Effector memory CD8-positive, alpha-beta T cell (primary cell): Measurements from ENCODE around the gene VAC14.

Source experiments
- ATAC-seq: fragments of 150-1000 bp; cut with Tn5 transposase; replicated peaks from 2 replicates; pipeline ENCODE4 v1.10.0; 2021; ENCODE audit warnings: mild to moderate bottlenecking, moderate library complexity
- DNase-seq, 3 experiments: peaks; one replicate each; pipeline ENCODE4 v3.0.0; 2021
- H3K27ac Mint-ChIP-seq, 2 donors: one replicate each; pipeline ENCODE4 v1.8.0; 2022; ENCODE audit warnings: mild to moderate bottlenecking in 2 of 2, mixed read lengths in 2 of 2, moderate library complexity in 2 of 2
- H3K27me3 Mint-ChIP-seq, 2 donors: one replicate each; pipeline ENCODE4 v1.8.0; 2022; ENCODE audit warnings: mixed read lengths in 2 of 2
- H3K36me3 Mint-ChIP-seq: one replicate; pipeline ENCODE4 v1.8.0; 2022; ENCODE audit warnings: mild to moderate bottlenecking, moderate library complexity, mixed read lengths; ENCODE audit not compliant: insufficient read depth
- H3K4me1 Mint-ChIP-seq, 2 donors: one replicate each; pipeline ENCODE4 v1.8.0; 2022; ENCODE audit warnings: low read depth in 2 of 2, mixed read lengths in 2 of 2
- H3K4me3 Mint-ChIP-seq, 2 donors: one replicate each; pipeline ENCODE4 v1.8.0; 2022; ENCODE audit warnings: mild to moderate bottlenecking in 2 of 2, mixed read lengths in 2 of 2, moderate library complexity in 2 of 2
- H3K9me3 Mint-ChIP-seq, 2 donors: one replicate each; pipeline ENCODE4 v1.8.0; 2022; ENCODE audit warnings: mixed read lengths in 2 of 2

The VAC14 gene

GRCh38 chr16:70765491-70765890 lies 35.5 kb downstream of the VAC14 start:
- Mint-ChIP-seq H3K4me1 (no peaks in the 10 kb centered on the region), H3K4me3 (no peak overlapping the region), H3K27me3 (no peaks in the 10 kb centered on the region), H3K9me3 (no peaks in the 10 kb centered on the region), H3K36me3 (peaks cover 31% of the 10 kb centered on the region), H3K27ac (no peak overlapping the region)
- ATAC-seq (no peak), DNase-seq (no peak)

- H3K27ac Mint-ChIP-seq, result peak overlapping the region in 1 of 2 donors; percentile 46
- no peak for ATAC-seq
- no peak overlapping the region for H3K4me3 Mint-ChIP-seq
- no peaks in the 10 kb centered on the region for H3K4me1 Mint-ChIP-seq
- DNase-seq, result no peak
- H3K9me3 Mint-ChIP-seq, result no peaks in the 10 kb centered on the region
- no peaks in the 10 kb centered on the region for H3K27me3 Mint-ChIP-seq
- H3K36me3 Mint-ChIP-seq, result peaks cover 27% of the 10 kb centered on the region
Observed at GRCh38 chr16:70764632-70765031, 36.3 kb downstream of the VAC14 start.

GRCh38 chr16:70760221-70760620 lies 40.7 kb downstream of the VAC14 start:
- ATAC-seq (no peak), DNase-seq (no peak)
- Mint-ChIP-seq H3K27ac (no peak overlapping the region), H3K4me1 (no peaks in the 10 kb centered on the region), H3K27me3 (no peaks in the 10 kb centered on the region), H3K36me3 (peaks cover 23% of the 10 kb centered on the region), H3K9me3 (no peaks in the 10 kb centered on the region), H3K4me3 (no peak overlapping the region)

GRCh38 chr16:70759666-70760065 lies 41.3 kb downstream of the VAC14 start:
- no peak overlapping the region for H3K4me3 Mint-ChIP-seq
- ATAC-seq, result no peak

DNA sequence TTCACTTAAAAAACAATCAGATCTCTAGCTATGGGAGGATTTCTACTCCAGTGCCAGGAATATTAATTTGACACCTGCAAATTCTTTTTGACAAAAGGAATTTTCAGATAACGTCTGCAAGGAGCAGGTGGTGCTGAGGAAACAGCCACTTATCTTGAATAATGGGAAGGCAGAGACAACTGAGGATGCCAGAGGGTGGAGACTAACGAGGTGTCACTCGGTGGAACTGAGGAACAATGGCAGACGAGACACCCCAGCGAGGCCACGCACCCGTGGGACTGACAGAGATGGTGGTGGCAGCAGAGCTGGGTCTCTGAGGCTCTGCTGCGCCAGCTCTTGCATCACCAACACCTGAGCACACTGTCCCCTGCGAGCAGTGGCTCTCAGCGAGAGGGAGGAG lies 42.2 kb downstream of the VAC14 start:
- ATAC-seq, result no peak
- Mint-ChIP-seq H3K4me3 (no peak overlapping the region), H3K27ac (no peak overlapping the region), H3K9me3 (no peaks in the 10 kb centered on the region), H3K4me1 (no peaks in the 10 kb centered on the region), H3K36me3 (peaks cover 20% of the 10 kb centered on the region), H3K27me3 (no peaks in the 10 kb centered on the region)
- DNase-seq, result no peak

More at GRCh38 chr16:70759666-70760065, 41.3 kb downstream of the VAC14 start:
- Mint-ChIP-seq H3K36me3 (peaks cover 23% of the 10 kb centered on the region), H3K4me1 (no peaks in the 10 kb centered on the region), H3K27ac (no peak overlapping the region), H3K9me3 (no peaks in the 10 kb centered on the region), H3K27me3 (no peaks in the 10 kb centered on the region)
- no peak for DNase-seq

- Mint-ChIP-seq H3K27ac (peak overlapping the region in 1 of 2 donors; percentile 57), H3K27me3 (no peaks in the 10 kb centered on the region), H3K4me1 (no peaks in the 10 kb centered on the region), H3K4me3 (no peak overlapping the region), H3K9me3 (no peaks in the 10 kb centered on the region), H3K36me3 (peaks cover 12% of the 10 kb centered on the region)
- no peak for ATAC-seq
- no peak for DNase-seq
Observed at GRCh38 chr16:70757183-70757582, 43.8 kb downstream of the VAC14 start.

DNA sequence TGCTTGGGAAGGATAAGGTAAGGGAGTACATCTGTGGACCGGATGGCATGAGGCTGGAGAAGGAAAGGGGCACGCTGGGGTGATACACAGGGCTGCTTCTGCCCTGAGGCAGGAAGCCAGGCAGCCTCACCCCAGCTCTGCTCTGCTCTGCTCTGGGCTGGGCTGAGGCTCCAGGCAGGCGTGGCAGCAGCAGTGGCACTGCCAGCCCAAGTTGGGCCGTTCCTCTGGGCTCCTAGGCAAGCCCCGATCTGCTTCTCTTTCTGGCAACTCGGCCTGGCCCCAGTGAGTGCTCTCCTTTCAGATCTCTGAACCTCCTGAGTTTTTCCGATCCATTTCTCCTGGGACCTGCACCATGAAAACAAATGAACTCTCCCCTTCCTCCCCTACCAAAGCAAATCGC lies 44.9 kb downstream of the VAC14 start:
- Mint-ChIP-seq H3K9me3 (no peaks in the 10 kb centered on the region), H3K4me3 (no peak overlapping the region), H3K36me3 (peaks cover 10% of the 10 kb centered on the region), H3K27ac (peak overlapping the region in 1 of 2 donors; percentile 57), H3K4me1 (no peaks in the 10 kb centered on the region), H3K27me3 (no peaks in the 10 kb centered on the region)
- ATAC-seq (no peak), DNase-seq (no peak)

DNA sequence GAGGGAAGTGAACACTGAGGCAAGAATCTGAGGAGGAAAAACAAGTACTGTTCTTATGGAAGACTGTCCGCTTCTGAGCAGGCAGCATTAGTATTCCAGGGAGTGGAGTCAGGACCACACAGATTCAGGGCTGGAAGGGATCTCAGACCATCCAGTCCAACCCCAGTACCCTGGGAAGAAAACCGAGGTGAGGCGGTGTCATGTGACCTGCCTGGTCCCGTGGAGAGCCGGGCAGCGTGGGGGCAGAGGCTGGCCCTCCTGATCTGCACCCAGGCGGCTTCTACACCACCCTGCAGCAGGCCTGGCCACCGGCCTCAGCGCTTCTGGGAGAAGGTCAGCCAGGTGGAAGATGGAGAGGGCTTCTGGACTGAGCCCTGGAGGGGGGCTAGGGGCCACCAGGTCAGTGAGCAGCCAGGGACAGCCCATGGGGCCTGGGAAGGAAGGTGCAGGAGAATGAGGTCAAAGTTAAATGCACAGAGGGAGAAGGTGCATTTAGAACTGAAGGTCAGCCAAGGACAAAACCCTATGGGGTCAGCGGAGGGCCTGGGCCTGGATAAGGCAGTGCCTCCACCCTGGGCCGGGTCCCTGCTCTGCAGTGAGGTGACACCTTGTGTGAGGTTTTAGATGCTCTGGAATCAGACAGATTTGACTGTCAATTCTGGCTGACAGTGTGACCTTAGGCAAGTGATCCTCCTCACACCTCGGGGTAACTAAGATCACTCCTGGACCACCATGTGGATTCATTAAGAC lies 45.9 kb downstream of the VAC14 start:
- Mint-ChIP-seq H3K36me3 (peaks cover 10% of the 10 kb centered on the region), H3K4me3 (no peak overlapping the region), H3K27ac (peak overlapping the region in 1 of 2 donors; percentile 32), H3K9me3 (no peaks in the 10 kb centered on the region), H3K27me3 (no peaks in the 10 kb centered on the region), H3K4me1 (peaks cover 0 to 3% of the 10 kb centered on the region in 2 donors)
- DNase-seq, result no peak
- ATAC-seq, result no peak

DNA sequence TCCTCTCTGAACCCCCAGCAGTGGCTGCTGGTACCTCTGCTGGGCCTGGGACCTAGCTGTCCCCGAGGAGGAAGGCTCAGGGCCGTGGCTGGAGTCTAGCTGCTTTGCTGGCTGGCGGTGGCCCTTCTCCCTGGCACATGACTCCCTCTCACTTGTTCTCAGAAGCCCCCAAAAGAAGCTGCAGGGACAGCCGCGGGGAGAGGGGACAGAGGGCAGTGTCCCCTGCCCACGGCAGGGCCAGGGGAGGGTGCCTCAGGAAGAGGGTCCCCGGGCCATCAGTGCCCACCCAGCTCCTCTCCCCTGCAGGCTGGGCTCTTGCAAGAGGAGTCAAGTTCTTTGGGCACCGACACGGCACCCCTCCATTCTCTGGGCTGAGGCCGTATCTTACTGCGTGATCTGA lies 46.6 kb downstream of the VAC14 start:
- DNase-seq (no peak), ATAC-seq (no peak)
- Mint-ChIP-seq H3K4me1 (peaks cover 0 to 3% of the 10 kb centered on the region in 2 donors), H3K36me3 (peaks cover 10% of the 10 kb centered on the region), H3K4me3 (no peak overlapping the region), H3K27ac (peak overlapping the region in 1 of 2 donors; percentile 32), H3K27me3 (no peaks in the 10 kb centered on the region), H3K9me3 (no peaks in the 10 kb centered on the region)

DNA sequence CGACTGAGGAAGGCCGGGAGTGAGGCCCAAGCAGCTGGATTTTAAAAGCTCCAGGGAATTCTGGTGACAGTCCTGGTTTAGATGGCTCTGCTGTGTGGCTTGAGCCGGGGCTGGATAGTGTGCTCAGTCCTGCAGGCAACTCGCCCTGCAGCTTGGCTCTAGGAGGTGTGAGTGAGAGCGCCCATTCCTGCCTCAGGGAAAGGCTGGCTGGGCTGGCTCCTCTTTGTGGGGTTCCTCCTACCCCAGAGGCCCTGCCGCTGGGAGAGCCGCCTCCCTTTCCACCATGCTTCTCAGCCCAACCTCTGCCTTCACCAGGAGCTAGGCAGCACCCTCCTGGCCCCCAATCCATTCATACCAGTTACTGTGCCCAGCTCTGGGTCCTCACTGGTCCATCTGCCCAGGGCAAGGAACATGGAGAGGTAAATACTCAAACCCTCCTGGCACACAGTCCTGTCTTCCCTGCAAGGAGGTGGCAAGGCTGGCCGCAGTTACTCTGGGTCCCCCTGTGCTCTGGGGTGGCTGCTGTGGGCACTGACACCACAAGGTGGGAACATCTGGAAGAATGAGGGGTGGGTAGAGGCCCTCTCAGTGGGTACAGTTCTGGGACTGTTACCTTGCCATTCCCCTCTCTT lies 47.1 kb downstream of the VAC14 start:
- peak overlapping the region in 1 of 2 donors; percentile 22 for H3K27ac Mint-ChIP-seq

GRCh38 chr16:70753228-70753627 lies 47.7 kb downstream of the VAC14 start:
- ATAC-seq (no peak), DNase-seq (no peak)
- Mint-ChIP-seq H3K36me3 (peaks cover 6% of the 10 kb centered on the region), H3K27ac (no peak overlapping the region), H3K4me1 (peaks cover under 1 to 6% of the 10 kb centered on the region in 2 donors), H3K9me3 (no peaks in the 10 kb centered on the region), H3K27me3 (no peaks in the 10 kb centered on the region), H3K4me3 (no peak overlapping the region)

More for the DNA sequence above, 47.1 kb downstream of the VAC14 start:
- no peak overlapping the region for H3K4me3 Mint-ChIP-seq
- no peaks in the 10 kb centered on the region for H3K27me3 Mint-ChIP-seq
- no peak for DNase-seq
- H3K9me3 Mint-ChIP-seq, result no peaks in the 10 kb centered on the region
- no peak for ATAC-seq
- H3K4me1 Mint-ChIP-seq, result peaks cover 0 to 3% of the 10 kb centered on the region in 2 donors
- H3K36me3 Mint-ChIP-seq, result peaks cover 10% of the 10 kb centered on the region

- H3K4me1 Mint-ChIP-seq, result peaks cover 8% of the 10 kb centered on the region in 2 donors
- no peak overlapping the region for H3K4me3 Mint-ChIP-seq
- no peaks in the 10 kb centered on the region for H3K27me3 Mint-ChIP-seq
- no peaks in the 10 kb centered on the region for H3K9me3 Mint-ChIP-seq
- DNase-seq (no peak), ATAC-seq (no peak)
- H3K27ac Mint-ChIP-seq, result peak overlapping the region in 1 of 2 donors; percentile 46
- H3K36me3 Mint-ChIP-seq, result peaks cover 6% of the 10 kb centered on the region
Observed at GRCh38 chr16:70752426-70752825, 48.5 kb downstream of the VAC14 start.

GRCh38 chr16:70751593-70751992 lies 49.4 kb downstream of the VAC14 start:
- Mint-ChIP-seq H3K36me3 (peaks cover 6% of the 10 kb centered on the region), H3K9me3 (no peaks in the 10 kb centered on the region), H3K4me3 (no peak overlapping the region), H3K4me1 (peaks cover 8% of the 10 kb centered on the region in 2 donors), H3K27ac (no peak overlapping the region), H3K27me3 (no peaks in the 10 kb centered on the region)
- DNase-seq (no peak), ATAC-seq (no peak)

DNA sequence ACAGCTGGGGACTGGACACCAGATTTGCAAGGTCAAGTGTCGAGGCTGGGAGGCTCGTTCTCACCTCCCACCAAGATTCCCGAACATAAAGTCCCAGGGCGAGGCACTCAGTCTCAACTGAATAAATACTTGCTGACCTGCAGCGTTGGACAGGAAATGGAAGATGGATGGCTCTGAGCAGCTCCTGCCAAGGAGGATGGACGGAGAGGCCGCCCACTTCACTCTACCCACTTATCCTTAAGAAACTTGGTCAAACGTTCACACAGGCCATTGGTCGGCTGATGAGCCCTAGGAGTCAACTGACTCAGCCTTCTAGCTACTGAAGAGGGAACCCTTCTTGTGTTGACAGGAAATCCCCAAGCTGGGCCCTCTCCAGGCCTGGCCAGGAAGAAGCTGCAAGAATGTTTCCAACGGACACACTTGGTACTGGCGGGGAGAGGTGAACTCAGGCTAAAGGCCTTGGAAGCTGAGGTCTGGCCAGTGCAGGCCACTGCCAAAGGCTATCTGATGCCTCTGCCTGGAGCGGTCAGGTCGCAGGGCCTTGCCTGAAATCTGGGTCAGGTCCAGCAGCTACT lies 50.0 kb downstream of the VAC14 start:
- Mint-ChIP-seq H3K27ac (no peak overlapping the region), H3K27me3 (no peaks in the 10 kb centered on the region), H3K9me3 (no peaks in the 10 kb centered on the region), H3K4me1 (peaks cover 8% of the 10 kb centered on the region in 2 donors), H3K36me3 (peaks cover 6% of the 10 kb centered on the region), H3K4me3 (no peak overlapping the region)
- DNase-seq (no peak), ATAC-seq (no peak)
